ENCODE data around the gene PTPRU. TPM values are rescaled to one million over a fixed set of nuclear protein-coding genes. Genes with fewer than 3 reads are reported as not detected.

Gene PTPRU
- total and polyA plus RNA-seq, 2 of the 8 experiments (the other 6 are each of a cell fraction or from before 2014, with no cell fraction given) = 33.8 to 41.8 TPM

GRCh38 chr1:29245261-29245660, 8.9 kb downstream of the PTPRU start:
- H2BK120ac ChIP-seq (replicated peaks; ENCODE audit: low read depth, low read length) = no peak overlapping the region
- H3K18ac ChIP-seq (ENCODE audit: extremely low read depth, low read length) = no peak overlapping the region
- H2AFZ ChIP-seq (ENCODE audit: low read length) = no peak overlapping the region
- no peak overlapping the region for H3K56ac ChIP-seq (replicated peaks; ENCODE audit: insufficient read length, low read depth, low read length)
- no peak overlapping the region for H3K14ac ChIP-seq (ENCODE audit: insufficient read length)
- no peaks in the 10 kb centered on the region for H3K36me3 ChIP-seq (ENCODE audit: control insufficient read depth in 2 of 4, insufficient read depth in 4 of 4, low read length in 3 of 4)
- no peaks in the 10 kb centered on the region for H3K79me2 ChIP-seq (ENCODE audit: control insufficient read depth in 1 of 2, insufficient read depth in 2 of 2, low read length in 2 of 2)
- H4K91ac ChIP-seq (replicated peaks; ENCODE audit: insufficient read length, low read length) = peak overlapping the region; percentile 46
- 0 out of 2 replicates have a peak overlapping the region, but pooled peaks have one; percentile 4 for H2BK20ac ChIP-seq (ENCODE audit: low read length)
- no peak for FAIRE-seq
- peaks cover 11% of the 10 kb centered on the region for H3K79me1 ChIP-seq (ENCODE audit: low read depth, low read length)
- no peak overlapping the region for H3K27ac ChIP-seq (ENCODE audit: low read depth, low read length)
- POLR2A ChIA-PET (ENCODE audit: partially characterized antibody) = interaction anchor here (1.4 kb wide), 1 partner anchor 15 kb away, joined by 3 read pairs; the partner anchor contains the start of gene MECR
- H2BK5ac ChIP-seq (ENCODE audit: low read depth, low read length) = peak overlapping the region; percentile 28; the same call in 1 of the 2 replicates
- WGBS, 2 experiments (ENCODE audit: extremely low coverage in 1 of 2, insufficient coverage in 1 of 2, insufficient read length in 1 of 2, insufficient replicate concordance in 2 of 2, low coverage in 1 of 2, low lambda C conversion rate in 2 of 2, missing lambda C conversion rate in 1 of 2) = 98% methylated on average over 6 of the region's 6 CpGs; no CpG with 5 or more reads in 1 of the 2 experiments
- H4K20me1 ChIP-seq (replicated peaks in 1 of 2; ENCODE audit: control insufficient read depth in 1 of 2, insufficient read depth in 2 of 2, low read length in 2 of 2) = no peaks in the 10 kb centered on the region
- peak overlapping the region; percentile 14 for H2BK15ac ChIP-seq (ENCODE audit: low read length)
- peak overlapping the region; percentile 52; the same call in 1 of the 2 replicates for H2BK12ac ChIP-seq (ENCODE audit: low read depth, low read length)
- H3K9ac ChIP-seq (replicated peaks in 1 of 4; ENCODE audit: extremely low read depth in 1 of 4, low read depth in 3 of 4, low read length in 3 of 4) = no peak overlapping the region
- H4K8ac ChIP-seq (ENCODE audit: extremely low read depth, insufficient read depth, low read length) = no peak overlapping the region
- H3K9me3 ChIP-seq (ENCODE audit: insufficient read depth in 2 of 2, low read depth in 1 of 2, low read length in 1 of 2) = no peaks in the 10 kb centered on the region
- H3K4ac ChIP-seq (replicated peaks; ENCODE audit: insufficient read length, low read depth, low read length) = no peak overlapping the region
- H3K4me2 ChIP-seq (ENCODE audit: insufficient read depth in 1 of 2, low read depth in 2 of 2, low read length in 2 of 2) = no peak overlapping the region
- no peak overlapping the region for H4K5ac ChIP-seq (ENCODE audit: insufficient read length, low read depth, low read length)
- H3K4me1 ChIP-seq (replicated peaks in 1 of 4; ENCODE audit: control insufficient read depth in 3 of 4, insufficient read depth in 4 of 4, low read length in 3 of 4) = peaks cover 13 to 25% (median 21%) of the 10 kb centered on the region in 4 experiments
- H3K4me3 ChIP-seq (ENCODE audit: extremely low read depth in 1 of 4, insufficient read depth in 2 of 4, low read depth in 3 of 4, low read length in 4 of 4) = no peak overlapping the region
- DNase-seq (ENCODE audit: low read depth in 1 of 2, low spot score in 2 of 2) = no peak
- H2AK5ac ChIP-seq (ENCODE audit: low read depth, low read length) = peak overlapping the region; percentile 75
- CTCF ChIA-PET (ENCODE audit: partially characterized antibody) = interaction anchor here (0.7 to 12.3 kb wide), 18 partner anchors 11 to 210 kb away, joined by 3 to 113 read pairs (median 4); no protein-coding TSS in a partner anchor
- no peak overlapping the region for H3K23ac ChIP-seq (ENCODE audit: insufficient read length)
- H3K27me3 ChIP-seq (replicated peaks in 1 of 4; ENCODE audit: control insufficient read depth in 3 of 4, extremely low read depth in 1 of 4, insufficient read depth in 3 of 4, low read length in 3 of 4) = no peaks in the 10 kb centered on the region
- H3K23me2 ChIP-seq (ENCODE audit: low read depth, low read length) = peaks cover 2% of the 10 kb centered on the region; the same call in 1 of the 2 replicates
- TF ChIP-seq SIX5 (IDR thresholded peaks at IDR 0.05; ENCODE audit: low read depth, low read length) (no peak), ASH2L (IDR thresholded peaks at IDR 0.05; ENCODE audit: low read length) (no peak), SUZ12 (IDR thresholded peaks at IDR 0.05; ENCODE audit: low read length) (no peak), KDM5A (IDR thresholded peaks at IDR 0.05; ENCODE audit: low read length) (no peak), PHF8 (conservative IDR thresholded peaks at IDR 0.05; ENCODE audit: low read depth, low read length) (no peak), HDAC2 (IDR thresholded peaks at IDR 0.05; ENCODE audit: borderline replicate concordance in 1 of 2, low read depth in 2 of 2, low read length in 2 of 2) (no peak), MAFK (IDR thresholded peaks at IDR 0.05; ENCODE audit: low read depth, low read length) (no peak), CTCF (IDR thresholded peaks at IDR 0.05; ENCODE audit: control extremely low read depth in 1 of 3, insufficient read depth in 1 of 3, low read depth in 1 of 3, low read length in 3 of 3) (no peak), KDM1A (IDR thresholded peaks at IDR 0.05; ENCODE audit: borderline replicate concordance, low read length) (no peak), CBX8 (IDR thresholded peaks at IDR 0.05; ENCODE audit: borderline replicate concordance, low read depth, low read length) (no peak), EGR1 (IDR thresholded peaks at IDR 0.05; ENCODE audit: borderline replicate concordance, low read depth, low read length) (no peak)

Measured in H1 (cell line).